Stimulated activated CD8-positive, alpha-beta memory T cell treated with anti-CD3 and anti-CD28 coated beads, Interleukin-7, amount 100 ng/mL, for 48 hours (primary cell): ENCODE measurements around the gene IFNA14.
"Not testable (repeated sequence)": the region's sequence is repeated elsewhere in the genome, so short reads cannot be mapped to it uniquely, and the experiment has no call there.

Experiments
- DNase-seq, 2 donors: peaks; one replicate each; pipeline ENCODE4 v3.0.0-alpha.2; 2020; ENCODE audit warnings: low read depth in 1 of 2; ENCODE audit errors: extremely low read depth in 1 of 2

IFNA14 gene

GRCh38 chr9:21217211-21217610, 22.6 kb downstream of the IFNA14 start, which contains the start of gene IFNA16:
TSS of gene IFNA16 (minus strand) at chr9:21217311. CDS start at chr9:21217305, 6 bp downstream.
- DNase-seq, result not testable (repeated sequence)

DNA sequence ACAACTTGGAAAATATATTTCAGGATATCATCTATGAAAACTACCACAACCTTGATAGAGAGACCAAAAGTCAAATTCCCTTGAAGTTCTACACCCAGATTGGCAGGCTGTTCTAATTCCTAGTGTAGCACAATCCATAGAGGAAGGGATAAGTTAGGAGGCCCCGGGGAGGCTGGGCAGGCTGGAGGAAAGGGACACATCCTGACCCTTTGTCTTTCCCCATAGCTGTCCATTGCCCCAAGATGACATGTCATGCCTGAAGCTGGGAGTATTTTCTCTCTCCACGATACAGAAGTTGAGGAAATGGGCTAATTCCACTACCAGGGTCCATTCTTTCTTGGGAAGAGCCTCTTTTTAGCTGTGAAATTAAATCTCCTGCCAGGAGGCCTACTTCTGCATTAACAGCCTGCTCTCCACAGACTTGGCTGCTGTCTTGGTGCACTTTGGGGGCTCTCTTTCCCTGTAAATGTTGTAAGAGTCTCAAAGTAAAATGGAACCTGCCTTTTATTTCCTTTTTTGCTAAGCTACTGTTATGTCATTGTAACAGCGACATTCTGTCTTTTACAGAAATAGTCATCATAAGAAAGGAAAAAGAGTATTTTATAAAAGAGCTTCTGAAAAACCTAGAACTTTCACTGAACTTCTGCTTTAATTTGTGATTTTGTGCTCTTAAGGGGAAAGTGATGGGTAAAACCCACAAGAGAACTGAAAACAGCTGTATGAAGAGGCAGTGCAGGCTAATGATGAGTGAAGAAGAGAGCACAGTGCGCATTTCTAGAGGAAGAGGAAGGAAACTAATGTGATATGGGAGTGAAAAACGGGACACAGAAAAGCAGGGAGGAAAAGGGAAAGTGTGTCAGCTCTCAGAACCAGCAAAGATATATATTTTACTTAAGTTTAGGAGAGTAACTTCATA, 26.1 kb downstream of the IFNA14 start:
- DNase-seq, result not testable (repeated sequence)

- DNase-seq, result not testable (repeated sequence)
Observed at GRCh38 chr9:21212160-21212559, 27.6 kb downstream of the IFNA14 start.

- DNase-seq, result not testable (repeated sequence)
Observed at GRCh38 chr9:21210782-21211181, 29.0 kb downstream of the IFNA14 start.

GRCh38 chr9:21210311-21210710, 29.5 kb downstream of the IFNA14 start:
- no peak for DNase-seq

- DNase-seq, result not testable (repeated sequence)
Observed at GRCh38 chr9:21207043-21207442, 32.8 kb downstream of the IFNA14 start, which contains the start of gene IFNA10. TSS of gene IFNA10 (minus strand) at chr9:21207143. CDS start at chr9:21207097, 46 bp downstream.

DNA sequence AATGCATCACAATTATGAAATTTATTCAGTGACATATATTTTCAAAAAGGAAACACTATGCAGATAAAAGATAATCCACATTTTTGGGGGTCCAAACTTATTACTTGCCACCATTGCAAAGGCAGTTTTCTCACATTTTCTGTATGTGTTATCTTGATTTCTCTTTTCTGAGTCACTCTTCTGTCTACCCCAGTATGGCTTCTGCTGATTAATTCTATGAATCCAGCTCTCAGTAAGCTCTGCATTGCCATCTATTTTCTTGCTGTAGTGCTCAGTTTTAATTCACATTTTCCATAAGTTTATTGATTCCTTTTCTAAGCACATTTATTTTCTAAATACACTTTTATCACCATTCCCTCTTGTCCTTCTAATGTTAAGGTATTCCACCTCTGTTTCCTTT, 34.6 kb downstream of the IFNA14 start:
- no peak for DNase-seq

GRCh38 chr9:21202105-21202504, 37.7 kb downstream of the IFNA14 start, which contains the start of gene IFNA7:
TSS of gene IFNA7 (minus strand) at chr9:21202205. CDS start at chr9:21202165, 40 bp downstream.
- not testable (repeated sequence) for DNase-seq

GRCh38 chr9:21194867-21195776, 44.7 kb downstream of the IFNA14 start:
- not testable (repeated sequence) for DNase-seq
